ENCODE results near the gene PCYT1B. TPM values are rescaled to one million over a fixed set of nuclear protein-coding genes. Genes with fewer than 3 reads are reported as not detected.
"Not testable (repeated sequence)": the region's sequence is repeated elsewhere in the genome, so short reads cannot be mapped to it uniquely, and the experiment has no call there.

The PCYT1B gene
- total RNA-seq, 1 donor from 2014 or later: 39.1 TPM

DNA sequence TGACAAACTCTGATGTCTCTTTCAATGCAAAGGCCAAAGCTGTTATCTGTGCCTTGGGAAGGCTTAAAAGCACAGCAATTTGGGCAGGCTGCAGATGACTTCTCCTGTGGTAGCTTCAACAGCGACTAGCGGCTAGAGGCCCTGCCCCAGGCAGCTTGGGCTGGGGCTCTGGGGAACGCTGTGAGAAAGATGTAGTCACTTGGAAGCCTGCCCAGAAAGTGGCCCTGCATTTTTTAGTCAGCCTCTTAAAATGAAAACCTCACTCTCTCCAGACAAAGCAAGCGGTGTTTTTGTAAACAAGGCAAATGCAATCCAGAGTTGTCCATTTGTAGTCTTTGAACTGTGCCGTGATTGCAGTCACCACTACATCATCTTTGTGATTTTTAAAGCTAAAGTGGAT, 27.5 kb downstream of the PCYT1B start:
- Histone ChIP-seq H3K4me2 (no peak overlapping the region), H3K79me2 (ENCODE audit: low read depth) (peaks cover 4% of the 10 kb centered on the region), H2AFZ (replicated peaks) (no peak overlapping the region), H3K27ac (no peak overlapping the region), H3K4me1 (peaks cover 6% of the 10 kb centered on the region), H3K9me3 (ENCODE audit: low read depth) (no peaks in the 10 kb centered on the region), H4K20me1 (ENCODE audit: low read depth) (no peaks in the 10 kb centered on the region), H3K27me3 (no peaks in the 10 kb centered on the region), H3K9ac (no peak overlapping the region), H3K36me3 (no peaks in the 10 kb centered on the region), H3K4me3 (no peak overlapping the region), H3F3A (ENCODE audit: low read depth) (no peaks in the 10 kb centered on the region)
- H3K9me3 Mint-ChIP-seq: no peaks in the 10 kb centered on the region
- no peak for DNase-seq (ENCODE audit: low spot score)
- H3K36me3 Mint-ChIP-seq: no peaks in the 10 kb centered on the region
- H3K4me3 Mint-ChIP-seq: no peak overlapping the region
- peaks cover 10% of the 10 kb centered on the region for H3K4me1 Mint-ChIP-seq
- H3K27me3 Mint-ChIP-seq (ENCODE audit: insufficient read depth, low read depth): peaks cover 5% of the 10 kb centered on the region
- TF ChIP-seq, protein P1, sequence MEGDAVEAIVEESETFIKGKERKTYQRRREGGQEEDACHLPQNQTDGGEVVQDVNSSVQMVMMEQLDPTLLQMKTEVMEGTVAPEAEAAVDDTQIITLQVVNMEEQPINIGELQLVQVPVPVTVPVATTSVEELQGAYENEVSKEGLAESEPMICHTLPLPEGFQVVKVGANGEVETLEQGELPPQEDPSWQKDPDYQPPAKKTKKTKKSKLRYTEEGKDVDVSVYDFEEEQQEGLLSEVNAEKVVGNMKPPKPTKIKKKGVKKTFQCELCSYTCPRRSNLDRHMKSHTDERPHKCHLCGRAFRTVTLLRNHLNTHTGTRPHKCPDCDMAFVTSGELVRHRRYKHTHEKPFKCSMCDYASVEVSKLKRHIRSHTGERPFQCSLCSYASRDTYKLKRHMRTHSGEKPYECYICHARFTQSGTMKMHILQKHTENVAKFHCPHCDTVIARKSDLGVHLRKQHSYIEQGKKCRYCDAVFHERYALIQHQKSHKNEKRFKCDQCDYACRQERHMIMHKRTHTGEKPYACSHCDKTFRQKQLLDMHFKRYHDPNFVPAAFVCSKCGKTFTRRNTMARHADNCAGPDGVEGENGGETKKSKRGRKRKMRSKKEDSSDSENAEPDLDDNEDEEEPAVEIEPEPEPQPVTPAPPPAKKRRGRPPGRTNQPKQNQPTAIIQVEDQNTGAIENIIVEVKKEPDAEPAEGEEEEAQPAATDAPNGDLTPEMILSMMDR (IDR thresholded peaks at IDR 0.05): no peak
- H3K27ac Mint-ChIP-seq: no peak overlapping the region

DNA sequence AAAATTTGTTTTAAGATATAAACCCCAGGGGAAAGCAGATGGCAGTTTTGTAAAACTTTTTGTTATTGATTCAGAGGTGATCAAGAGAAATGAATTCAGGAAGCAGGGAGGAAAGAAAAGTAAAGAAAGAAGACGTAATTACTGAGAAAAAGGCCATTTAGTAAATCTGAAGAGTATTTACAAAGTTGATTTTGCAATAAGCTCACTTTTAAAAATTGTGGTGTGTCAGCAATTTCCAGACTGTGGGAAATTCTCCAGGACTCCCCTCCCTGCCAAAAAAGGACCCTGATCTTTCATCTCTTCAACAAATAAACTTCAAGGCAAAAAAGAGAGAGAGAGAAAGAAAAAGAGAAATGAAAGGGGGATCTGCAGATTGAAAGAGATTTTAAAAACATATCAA, 36.6 kb downstream of the PCYT1B start:
- no peak overlapping the region for H3K4me3 ChIP-seq
- H3K36me3 ChIP-seq: no peaks in the 10 kb centered on the region
- no peak for DNase-seq (ENCODE audit: low spot score)
- Mint-ChIP-seq H3K27me3 (ENCODE audit: insufficient read depth, low read depth) (peaks cover 9% of the 10 kb centered on the region), H3K9me3 (no peaks in the 10 kb centered on the region), H3K36me3 (no peaks in the 10 kb centered on the region), H3K27ac (no peak overlapping the region), H3K4me1 (no peaks in the 10 kb centered on the region), H3K4me3 (no peak overlapping the region)
- no peak overlapping the region for H3K9ac ChIP-seq
- H3K27me3 ChIP-seq: no peaks in the 10 kb centered on the region
- H3K27ac ChIP-seq: no peak overlapping the region
- H4K20me1 ChIP-seq (ENCODE audit: low read depth): no peaks in the 10 kb centered on the region
- H3K4me2 ChIP-seq: no peak overlapping the region
- H3K79me2 ChIP-seq (ENCODE audit: low read depth): no peaks in the 10 kb centered on the region
- H3F3A ChIP-seq (ENCODE audit: low read depth): no peaks in the 10 kb centered on the region
- no peak overlapping the region for H2AFZ ChIP-seq (replicated peaks)
- H3K4me1 ChIP-seq: no peaks in the 10 kb centered on the region
- no peak for TF ChIP-seq EZH2phosphoT487 (IDR thresholded peaks at IDR 0.05)
- TF ChIP-seq, protein P1 (IDR thresholded peaks at IDR 0.05): no peak
- TF ChIP-seq EZH2 (IDR thresholded peaks at IDR 0.05): no peak
- H3K9me3 ChIP-seq (ENCODE audit: low read depth): no peaks in the 10 kb centered on the region

DNA sequence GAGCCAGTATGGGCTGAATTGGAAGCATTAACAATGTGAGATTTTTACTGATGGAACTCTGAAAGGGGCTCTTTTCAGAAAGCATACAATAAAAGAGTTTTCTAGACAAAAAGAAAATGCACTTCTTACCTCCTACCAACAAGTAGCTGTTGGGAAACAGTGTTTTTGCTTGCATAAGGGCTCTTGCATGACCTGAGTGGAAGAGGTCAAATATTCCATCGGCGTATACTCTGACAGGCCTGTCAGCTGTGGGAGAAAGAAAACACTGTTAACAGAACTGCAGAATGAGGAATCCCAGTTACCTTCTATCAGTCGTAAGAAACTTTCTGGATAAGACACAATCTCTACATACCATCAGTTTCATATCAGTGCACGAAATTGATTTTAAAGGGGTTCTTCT, 39.5 kb downstream of the PCYT1B start:
- Histone ChIP-seq H3K36me3 (no peaks in the 10 kb centered on the region), H3K9ac (no peak overlapping the region), H3K79me2 (ENCODE audit: low read depth) (no peaks in the 10 kb centered on the region), H3K27ac (no peak overlapping the region), H3F3A (ENCODE audit: low read depth) (no peaks in the 10 kb centered on the region), H2AFZ (replicated peaks) (no peak overlapping the region), H4K20me1 (ENCODE audit: low read depth) (no peaks in the 10 kb centered on the region), H3K4me3 (no peak overlapping the region), H3K4me1 (no peaks in the 10 kb centered on the region), H3K9me3 (ENCODE audit: low read depth) (no peaks in the 10 kb centered on the region), H3K4me2 (no peak overlapping the region), H3K27me3 (no peaks in the 10 kb centered on the region)
- no peak overlapping the region for H3K4me3 Mint-ChIP-seq
- no peaks in the 10 kb centered on the region for H3K9me3 Mint-ChIP-seq
- no peaks in the 10 kb centered on the region for H3K4me1 Mint-ChIP-seq
- H3K36me3 Mint-ChIP-seq: no peaks in the 10 kb centered on the region
- H3K27me3 Mint-ChIP-seq (ENCODE audit: insufficient read depth, low read depth): peaks cover 4% of the 10 kb centered on the region
- TF ChIP-seq EZH2phosphoT487 (IDR thresholded peaks at IDR 0.05): no peak
- no peak for DNase-seq (ENCODE audit: low spot score)
- H3K27ac Mint-ChIP-seq: no peak overlapping the region

GRCh38 chrX:24605941-24606340, 41.2 kb downstream of the PCYT1B start:
- H3K4me3 ChIP-seq; H3K4me2 ChIP-seq; H2AFZ ChIP-seq (replicated peaks); H3K36me3 Mint-ChIP-seq; H3K36me3 ChIP-seq; H3K4me1 ChIP-seq; H3K9me3 ChIP-seq (ENCODE audit: low read depth); H3K4me3 Mint-ChIP-seq; H3K27ac Mint-ChIP-seq; H3K79me2 ChIP-seq (ENCODE audit: low read depth); H3K9ac ChIP-seq; DNase-seq (ENCODE audit: low spot score); H3K4me1 Mint-ChIP-seq; H4K20me1 ChIP-seq (ENCODE audit: low read depth); H3K27me3 Mint-ChIP-seq (ENCODE audit: insufficient read depth, low read depth); H3K27me3 ChIP-seq; H3K27ac ChIP-seq; H3K9me3 Mint-ChIP-seq; H3F3A ChIP-seq (ENCODE audit: low read depth): not testable (repeated sequence)
